ENCODE measurements around the gene ARHGAP21.

Gene ARHGAP21

DNA sequence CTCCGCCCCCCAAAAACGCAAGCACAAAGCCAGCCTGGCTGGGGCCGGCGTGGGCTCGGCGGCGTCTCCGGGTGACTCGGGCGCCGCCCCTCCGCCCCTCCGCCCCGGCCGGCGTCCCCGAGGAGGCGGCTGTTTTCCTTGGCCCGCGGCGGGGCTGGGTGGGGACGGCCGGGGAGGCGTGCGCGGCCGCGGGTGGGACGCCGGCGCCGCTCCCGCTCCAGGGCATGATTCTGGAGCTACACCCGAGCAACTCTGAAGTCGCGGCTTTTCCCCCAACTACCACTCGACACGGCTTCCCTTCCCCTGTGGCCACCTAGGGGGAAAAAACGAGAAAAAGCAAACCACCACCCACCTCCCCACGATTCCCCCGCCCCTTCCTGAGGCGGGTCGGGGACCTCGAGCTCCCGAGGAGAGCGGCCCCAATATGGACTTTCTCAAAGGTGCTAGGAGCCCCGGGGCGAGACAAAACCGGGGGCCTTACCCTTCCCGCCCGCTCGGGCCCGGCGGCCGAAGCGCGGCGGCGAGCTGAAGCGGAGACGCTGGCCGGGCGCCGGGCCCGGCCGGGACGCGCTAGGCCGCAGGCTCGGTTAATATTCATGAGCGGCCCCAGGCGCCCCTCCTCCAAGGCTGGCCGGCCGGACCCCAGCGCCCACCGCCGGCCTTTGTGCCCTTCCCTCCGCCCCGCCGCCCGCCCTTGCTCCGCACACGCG, 856 bp downstream of the ARHGAP21 start:
- peak; percentile 28 for DNase-seq (ENCODE audit: low read depth)

DNA sequence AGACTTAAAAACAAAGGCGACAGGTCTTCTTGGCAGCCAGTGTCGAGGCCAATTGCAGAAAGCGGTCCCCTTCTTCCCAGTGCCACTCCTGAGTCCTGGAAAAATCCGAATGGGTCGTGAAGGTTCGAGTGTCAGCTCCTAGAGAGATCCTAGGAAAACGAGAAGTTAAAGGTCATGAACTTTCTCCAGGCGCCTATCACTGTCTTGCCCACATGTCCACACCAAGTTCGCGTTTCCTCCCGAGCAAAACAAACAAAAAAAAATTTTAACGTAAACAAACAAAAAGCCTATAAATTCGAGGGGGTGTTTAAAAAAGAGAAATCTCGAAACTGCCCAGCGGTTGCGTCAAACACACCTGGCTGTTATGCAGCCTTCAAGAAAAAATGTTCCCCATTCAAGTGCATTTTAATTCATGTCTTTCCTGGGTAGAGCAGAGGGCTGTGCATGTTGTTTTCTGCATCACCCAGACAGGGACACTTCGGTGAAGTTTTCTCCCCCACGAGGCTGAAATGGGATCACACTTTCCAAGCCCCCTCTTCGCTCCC, 1.5 kb downstream of the ARHGAP21 start:
- DNase-seq (ENCODE audit: low read depth): no peak

DNA sequence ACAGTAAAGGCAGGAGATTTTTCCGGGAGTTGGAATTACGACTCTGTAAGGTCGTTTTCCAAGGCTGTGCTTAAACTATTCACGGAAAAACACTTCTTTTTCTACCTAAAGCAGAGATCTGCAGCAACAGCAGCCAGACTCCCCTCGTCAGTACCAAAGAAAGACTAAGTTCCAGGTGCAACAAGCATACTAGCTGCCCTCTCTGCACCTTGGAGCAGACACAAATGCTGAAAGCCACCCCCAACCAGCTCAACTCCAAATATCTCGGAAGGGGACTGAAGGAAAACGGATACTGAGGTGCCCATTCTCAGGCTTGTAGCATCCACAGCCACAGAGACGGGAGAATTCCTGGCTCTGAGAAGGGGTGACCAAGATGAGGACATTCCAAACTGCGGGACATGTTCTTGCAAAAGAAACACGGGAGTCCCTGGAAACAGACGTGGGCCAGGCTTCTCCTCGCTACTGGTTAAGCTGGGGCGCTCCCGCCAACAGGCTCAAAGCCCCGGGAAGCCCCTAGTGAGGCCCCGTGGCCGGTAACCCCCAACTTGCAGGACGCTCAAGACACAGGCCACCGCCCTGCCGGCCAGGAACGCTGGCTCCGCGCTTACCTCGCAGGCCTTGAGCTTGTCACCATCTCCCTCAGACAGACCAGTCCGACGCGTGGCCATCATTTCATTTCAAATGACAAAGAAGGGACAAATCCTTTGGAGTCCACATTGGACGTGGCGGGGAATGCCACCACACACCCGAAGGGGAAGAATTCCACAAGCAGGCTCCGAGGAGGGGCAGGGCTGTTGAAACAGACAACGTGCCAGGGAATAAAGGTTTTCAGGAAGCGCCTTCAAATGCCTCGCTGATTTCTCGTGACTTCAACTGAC, 2.2 kb downstream of the ARHGAP21 start:
- no peak for DNase-seq (ENCODE audit: low read depth)

- no peak for DNase-seq (ENCODE audit: low read depth)
Measured at GRCh38 chr10:24720096-24720495, 3.6 kb downstream of the ARHGAP21 start.

GRCh38 chr10:24718031-24718855, 5.4 kb downstream of the ARHGAP21 start:
- DNase-seq (ENCODE audit: low read depth): peak; percentile 56

DNA sequence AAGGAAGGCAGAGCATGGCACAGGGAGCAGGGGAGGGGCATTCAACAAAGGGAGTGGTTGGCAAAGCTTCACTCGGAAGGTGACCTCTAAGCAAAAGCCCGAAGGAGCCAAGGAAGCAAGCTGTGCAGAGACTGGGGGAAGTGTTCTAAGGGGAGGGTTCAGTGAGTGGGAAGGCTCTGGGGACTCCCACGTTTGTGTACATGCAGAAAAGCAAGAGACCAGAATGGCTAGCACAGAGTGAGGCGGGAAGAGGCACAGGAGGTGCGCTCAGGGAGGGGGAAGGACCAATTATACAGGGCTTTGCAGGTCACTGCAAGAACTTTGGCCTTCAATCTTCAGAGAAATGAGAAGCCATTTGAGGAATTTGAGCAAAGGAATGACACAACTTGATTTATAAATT, 7.4 kb downstream of the ARHGAP21 start:
- no peak for DNase-seq (ENCODE audit: low read depth)

DNA sequence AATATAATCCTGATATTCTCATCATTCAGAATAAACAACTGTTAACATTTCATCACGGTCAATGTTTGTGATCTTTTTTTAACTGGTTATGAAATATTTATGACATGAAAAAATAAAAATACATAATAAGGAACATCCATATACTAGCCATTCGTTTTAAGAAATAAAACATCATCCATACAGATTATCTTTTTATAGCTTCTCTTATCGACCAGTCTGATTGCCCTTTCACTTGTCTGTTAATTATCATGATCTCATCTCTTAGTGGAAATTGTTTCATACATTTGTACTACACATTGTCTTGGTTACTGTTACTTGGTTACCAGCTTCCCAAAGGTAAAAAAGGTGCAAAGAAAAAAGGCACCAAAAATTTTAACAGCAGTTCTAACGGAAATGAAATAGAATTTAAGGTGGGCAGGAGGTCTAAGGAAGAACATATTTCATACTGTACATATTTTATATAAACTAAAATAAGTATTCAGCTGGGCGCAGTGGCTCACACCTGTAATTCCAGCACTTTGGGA, 8.4 kb downstream of the ARHGAP21 start:
- no peak for DNase-seq (ENCODE audit: low read depth)

GRCh38 chr10:24713086-24713485, 10.6 kb downstream of the ARHGAP21 start:
- no peak for DNase-seq (ENCODE audit: low read depth)

GRCh38 chr10:24711465-24711864, 12.2 kb downstream of the ARHGAP21 start:
- no peak for DNase-seq (ENCODE audit: low read depth)

- DNase-seq (ENCODE audit: low read depth): no peak
Measured at GRCh38 chr10:24708081-24708480, 15.6 kb downstream of the ARHGAP21 start.

- no peak for DNase-seq (ENCODE audit: low read depth)
Measured at GRCh38 chr10:24707445-24707844, 16.2 kb downstream of the ARHGAP21 start.

DNA sequence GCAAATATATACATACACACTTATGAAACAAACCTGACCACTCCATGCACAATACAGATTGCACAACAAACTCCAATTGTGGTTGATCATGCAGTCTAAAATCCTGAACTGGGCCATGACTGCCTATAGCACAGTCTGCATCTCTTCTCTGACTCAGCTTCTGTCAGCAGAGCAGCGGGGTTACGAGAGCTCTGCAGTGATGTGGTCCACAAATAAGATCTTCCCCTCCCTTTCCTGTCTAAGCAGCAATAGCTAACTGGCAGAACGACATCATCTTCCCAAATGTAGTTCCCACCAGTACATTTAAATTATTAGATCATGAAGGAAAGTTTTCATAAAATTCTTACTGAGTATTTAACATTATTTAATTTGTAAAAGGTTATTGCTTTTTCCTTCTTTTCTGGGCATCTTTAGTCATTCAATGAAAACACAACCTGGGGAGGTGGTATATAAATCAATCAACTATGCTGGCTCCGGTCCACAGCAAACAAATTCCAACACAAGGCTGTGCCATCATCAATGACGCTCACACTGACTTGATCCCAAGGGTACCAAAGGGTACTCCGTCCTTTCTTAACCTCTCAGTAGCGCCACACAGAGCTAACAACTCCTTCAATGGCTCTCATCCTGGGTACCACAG, 17.1 kb downstream of the ARHGAP21 start:
- peak; percentile 91 for DNase-seq (ENCODE audit: low read depth)

DNA sequence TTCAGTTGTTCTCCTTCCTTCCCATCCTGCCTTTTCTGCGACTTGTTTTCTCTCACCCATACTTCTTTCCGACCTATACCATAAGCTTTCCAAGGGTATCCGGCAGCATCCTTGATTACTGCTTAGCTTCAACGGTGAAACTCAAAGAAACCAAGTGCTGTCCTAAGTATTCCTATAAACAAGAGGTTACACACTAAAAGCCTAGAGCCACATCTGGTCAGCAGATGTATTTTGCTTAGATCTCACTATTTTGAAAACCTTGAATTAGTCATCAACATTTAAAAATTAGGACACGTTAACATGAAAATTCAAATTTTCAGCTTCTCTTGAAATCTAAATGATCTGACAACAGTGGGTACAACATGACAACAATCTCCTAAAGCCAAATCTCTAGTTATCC, 20.0 kb downstream of the ARHGAP21 start:
- DNase-seq (ENCODE audit: low read depth): no peak

- no peak for DNase-seq (ENCODE audit: low read depth)
Measured at GRCh38 chr10:24701447-24701846, 22.2 kb downstream of the ARHGAP21 start.

DNA sequence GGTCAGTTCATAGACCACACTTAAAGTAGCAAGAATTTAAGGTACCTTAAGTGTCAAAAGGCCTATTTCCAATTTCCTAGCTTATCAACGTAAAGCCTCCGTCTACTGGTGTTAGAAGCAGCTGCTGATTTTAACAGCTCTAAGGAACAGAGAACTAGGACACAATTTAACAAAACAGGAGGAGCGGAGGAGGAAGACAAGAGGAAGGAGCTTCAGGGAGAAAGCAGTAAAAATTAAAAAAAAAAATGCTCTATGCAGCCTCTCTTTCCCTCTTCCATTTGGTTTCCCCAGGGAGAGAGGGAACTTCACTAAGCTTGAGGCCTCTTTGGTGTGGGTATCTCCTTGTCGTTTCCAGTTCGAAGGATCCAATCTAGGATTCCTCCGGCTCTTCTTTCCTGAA, 22.7 kb downstream of the ARHGAP21 start:
- no peak for DNase-seq (ENCODE audit: low read depth)

DNA sequence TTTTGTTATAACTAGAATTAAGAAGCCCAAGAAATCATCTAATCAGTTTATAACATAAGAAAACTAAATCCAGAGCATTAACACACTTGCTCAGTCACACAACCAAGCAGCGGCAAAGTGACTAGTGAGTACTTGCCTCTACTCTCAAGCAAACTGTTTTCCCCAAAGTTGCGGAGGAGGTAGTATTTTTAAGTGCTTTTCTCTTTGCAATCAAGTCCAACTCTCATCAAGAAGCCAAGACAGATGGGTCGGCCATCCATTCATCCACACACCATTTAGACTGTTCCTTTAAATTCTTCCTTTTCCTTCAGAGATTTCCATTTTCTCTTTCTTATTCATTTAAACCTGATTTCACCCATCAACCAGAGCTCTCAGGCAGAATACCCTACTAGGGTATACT, 25.4 kb downstream of the ARHGAP21 start:
- no peak for DNase-seq (ENCODE audit: low read depth)

GRCh38 chr10:24697080-24697479, 26.6 kb downstream of the ARHGAP21 start:
- no peak for DNase-seq (ENCODE audit: low read depth)

GRCh38 chr10:24695452-24695851, 28.2 kb downstream of the ARHGAP21 start:
- DNase-seq (ENCODE audit: low read depth): no peak

DNA sequence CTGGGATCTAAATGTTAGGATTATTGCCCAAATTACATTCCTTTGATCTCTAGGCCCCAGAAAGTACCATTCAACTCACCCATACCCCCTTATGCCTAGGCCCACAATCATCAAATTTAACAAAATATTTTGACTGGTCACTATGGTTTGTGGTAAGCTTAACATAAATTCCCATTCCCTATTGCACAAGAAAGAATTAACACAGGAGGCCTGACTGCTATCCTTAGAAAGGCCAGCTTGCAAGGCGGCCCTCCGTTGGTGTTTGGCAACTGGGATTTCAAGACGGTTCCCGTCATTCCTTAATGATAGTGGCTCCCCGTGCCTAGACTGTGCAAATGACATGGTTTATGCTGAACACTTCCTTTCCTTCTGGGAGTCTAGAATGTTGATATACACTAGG, 29.6 kb downstream of the ARHGAP21 start:
- DNase-seq (ENCODE audit: low read depth): peak; percentile 46

- peak; percentile 81 for DNase-seq (ENCODE audit: low read depth)
Measured at GRCh38 chr10:24690961-24691512, 32.6 kb downstream of the ARHGAP21 start.

- peak; percentile 39 for DNase-seq (ENCODE audit: low read depth)
Measured at GRCh38 chr10:24685958-24686540, 37.6 kb downstream of the ARHGAP21 start.

Data from stromal cell of bone marrow (primary cell).